GM21381 (cell line): Measurements from ENCODE around the gene NFYC.
"Not testable (repeated sequence)": the region's sequence is repeated elsewhere in the genome, so short reads cannot be mapped to it uniquely, and the experiment has no call there.

Source experiments
- ATAC-seq: cut with Tn5 transposase; IDR thresholded peaks from one replicate; pipeline ENCODE4 v1.9.1; 2021; ENCODE audit warnings: mild to moderate bottlenecking, moderate library complexity; ENCODE audit not compliant: unreplicated experiment

Gene NFYC

GRCh38 chr1:40704817-40705733 is 13.6 kb downstream of the NFYC start:
- ATAC-seq: no peak

- no peak for ATAC-seq
Measured at GRCh38 chr1:40706626-40707025, 15.1 kb downstream of the NFYC start.

- peak; percentile 59 for ATAC-seq
Measured at GRCh38 chr1:40708750-40709099, 17.2 kb downstream of the NFYC start.

GRCh38 chr1:40709100-40709801 is 17.7 kb downstream of the NFYC start:
- ATAC-seq: peak; percentile 81

GRCh38 chr1:40709802-40710278 is 18.3 kb downstream of the NFYC start:
- ATAC-seq: no peak

- ATAC-seq: no peak
Measured at GRCh38 chr1:40710581-40711315, 19.2 kb downstream of the NFYC start.

GRCh38 chr1:40711465-40712404 is 20.2 kb downstream of the NFYC start:
- ATAC-seq: no peak

GRCh38 chr1:40712405-40712944 is 21.0 kb downstream of the NFYC start:
- no peak for ATAC-seq

GRCh38 chr1:40712997-40713396 is 21.5 kb downstream of the NFYC start:
- ATAC-seq: no peak

GRCh38 chr1:40715491-40716059 is 24.1 kb downstream of the NFYC start:
- ATAC-seq: no peak

GRCh38 chr1:40717065-40717464 is 25.6 kb downstream of the NFYC start:
- ATAC-seq: no peak

- no peak for ATAC-seq
Measured at GRCh38 chr1:40717955-40718354, 26.5 kb downstream of the NFYC start.

- ATAC-seq: no peak
Measured at GRCh38 chr1:40720493-40720892, 29.0 kb downstream of the NFYC start.

GRCh38 chr1:40722622-40723021 is 31.1 kb downstream of the NFYC start:
- ATAC-seq: no peak

- ATAC-seq: no peak
Measured at GRCh38 chr1:40723196-40723955, 31.9 kb downstream of the NFYC start.

- ATAC-seq: not testable (repeated sequence)
Measured at GRCh38 chr1:40727662-40728061, 36.2 kb downstream of the NFYC start.

GRCh38 chr1:40729316-40729862 is 37.9 kb downstream of the NFYC start:
- ATAC-seq: not testable (repeated sequence)

- ATAC-seq: no peak
Measured at GRCh38 chr1:40732756-40733301, 41.3 kb downstream of the NFYC start.
